Colonic mucosa (tissue), 4 donors: Measurements from ENCODE around the gene MAP2K5. TPM values are rescaled to one million over a fixed set of nuclear protein-coding genes. Genes with fewer than 3 reads are reported as not detected.
A peak's percentile ranks its signal among the peaks of the same experiment; 100 is the strongest.

Source experiments
- DNase-seq: peaks from one replicate; pipeline ENCODE4 v3.0.0-alpha.2; 2020
- H3K27ac ChIP-seq: fragments of 200-600 bp; one replicate; pipeline ENCODE4 v1.8.0; 2021
- H3K27me3 ChIP-seq: fragments of 200-600 bp; one replicate; pipeline ENCODE4 v1.8.0; 2021
- H3K36me3 ChIP-seq: fragments of 200-600 bp; one replicate; pipeline ENCODE4 v1.8.0; 2021
- H3K4me1 ChIP-seq: fragments of 200-600 bp; one replicate; pipeline ENCODE4 v1.8.0; 2021; ENCODE audit warnings: mild to moderate bottlenecking
- H3K4me3 ChIP-seq: fragments of 200-600 bp; one replicate; pipeline ENCODE4 v1.8.0; 2021
- H3K9ac ChIP-seq, 2 donors: one replicate each; pipeline ENCODE4 v1.7.0; 2013; ENCODE audit warnings: control low read depth in 2 of 2, low read depth in 2 of 2, low read length in 2 of 2
- H3K9me3 ChIP-seq: fragments of 200-600 bp; one replicate; pipeline ENCODE4 v1.8.0; 2021
- intact Hi-C: fragments of 100-400 bp; cut with DNase I; formaldehyde crosslinking; loops from one replicate; pipeline ENCODE4 v1.14.1; 2022
- total RNA-seq, 2 donors: library from RNA; stranded (reverse); fragmentation: NEBNext Ultra II Directional in 1 of 2; extraction: Animal tissue kit (Norgen Biotek cat#: 25700) in 1 of 2; gene quantifications; one replicate each; pipeline ENCODE4 v1.2.1, GENCODE V29; 2021
- TF ChIP-seq, protein P1 (sequence below): fragments of 200-600 bp; IDR thresholded peaks from one replicate; pipeline ENCODE4 v1.8.0; 2022; ENCODE audit warnings: antibody characterized with exemption, mild to moderate bottlenecking
- donor health status: healthy.
- donor health status: DM: no; HTN: no; CAD: no.
- donor health status: DM: no; HTN: no; CAD: no.

MAP2K5 gene
- total RNA-seq, 2 donors from 2014 or later: 19.1 to 20.2 TPM

DNA sequence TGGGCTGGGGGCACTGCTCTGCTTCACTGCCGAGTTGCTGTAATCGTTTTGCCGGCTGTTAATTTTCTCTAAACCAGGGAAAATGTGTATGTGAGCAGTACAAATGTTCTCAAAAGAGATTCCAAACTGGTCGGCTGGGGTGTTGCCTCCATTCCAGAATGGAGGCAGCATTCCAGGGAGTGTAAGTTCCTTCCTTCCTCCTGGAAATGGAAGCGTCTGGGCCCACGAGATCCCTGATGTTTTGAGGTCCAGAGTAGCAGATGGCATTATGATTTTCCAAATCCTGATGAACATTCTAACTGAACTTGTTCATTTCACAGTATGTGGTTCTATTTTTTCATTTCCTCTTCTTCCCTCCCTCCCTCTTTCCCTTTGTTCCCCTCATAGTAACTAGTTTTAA, 218.4 kb downstream of the MAP2K5 start:
- Histone ChIP-seq H3K4me3 (no peak overlapping the region), H3K27me3 (no peaks in the 10 kb centered on the region), H3K27ac (peak overlapping the region; percentile 57), H3K9me3 (no peaks in the 10 kb centered on the region), H3K4me1 (no peaks in the 10 kb centered on the region), H3K9ac (no peak overlapping the region), H3K36me3 (no peaks in the 10 kb centered on the region)
- TF ChIP-seq, protein P1, sequence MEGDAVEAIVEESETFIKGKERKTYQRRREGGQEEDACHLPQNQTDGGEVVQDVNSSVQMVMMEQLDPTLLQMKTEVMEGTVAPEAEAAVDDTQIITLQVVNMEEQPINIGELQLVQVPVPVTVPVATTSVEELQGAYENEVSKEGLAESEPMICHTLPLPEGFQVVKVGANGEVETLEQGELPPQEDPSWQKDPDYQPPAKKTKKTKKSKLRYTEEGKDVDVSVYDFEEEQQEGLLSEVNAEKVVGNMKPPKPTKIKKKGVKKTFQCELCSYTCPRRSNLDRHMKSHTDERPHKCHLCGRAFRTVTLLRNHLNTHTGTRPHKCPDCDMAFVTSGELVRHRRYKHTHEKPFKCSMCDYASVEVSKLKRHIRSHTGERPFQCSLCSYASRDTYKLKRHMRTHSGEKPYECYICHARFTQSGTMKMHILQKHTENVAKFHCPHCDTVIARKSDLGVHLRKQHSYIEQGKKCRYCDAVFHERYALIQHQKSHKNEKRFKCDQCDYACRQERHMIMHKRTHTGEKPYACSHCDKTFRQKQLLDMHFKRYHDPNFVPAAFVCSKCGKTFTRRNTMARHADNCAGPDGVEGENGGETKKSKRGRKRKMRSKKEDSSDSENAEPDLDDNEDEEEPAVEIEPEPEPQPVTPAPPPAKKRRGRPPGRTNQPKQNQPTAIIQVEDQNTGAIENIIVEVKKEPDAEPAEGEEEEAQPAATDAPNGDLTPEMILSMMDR: no peak
- intact Hi-C loops: no loop called here
- no peak for DNase-seq

DNA sequence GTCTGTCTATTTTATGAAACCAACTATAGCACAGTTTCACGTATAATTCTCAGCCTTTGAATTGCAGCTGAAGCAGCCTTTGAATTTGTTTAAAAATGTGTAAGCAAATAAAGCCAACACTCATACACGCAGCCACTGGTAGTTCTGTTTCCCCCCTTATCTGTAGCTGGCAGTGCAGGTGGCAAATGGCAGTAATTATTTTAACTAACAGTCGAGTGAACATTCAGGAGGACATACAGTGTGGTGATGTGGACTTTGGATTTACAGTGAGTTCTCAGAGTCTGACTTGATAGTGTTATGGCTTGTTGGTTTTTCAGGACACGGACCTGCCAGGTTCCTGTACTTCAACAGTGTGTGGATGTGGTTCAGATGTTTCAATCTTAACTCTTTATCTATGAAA, 218.8 kb downstream of the MAP2K5 start:
- H3K4me1 ChIP-seq: no peaks in the 10 kb centered on the region
- no peaks in the 10 kb centered on the region for H3K27me3 ChIP-seq
- no peak overlapping the region for H3K4me3 ChIP-seq
- no peak overlapping the region for H3K9ac ChIP-seq
- intact Hi-C loops: no loop called here
- no peaks in the 10 kb centered on the region for H3K9me3 ChIP-seq
- TF ChIP-seq, protein P1: no peak
- peak; percentile 41 for DNase-seq
- H3K36me3 ChIP-seq: no peaks in the 10 kb centered on the region
- H3K27ac ChIP-seq: peak overlapping the region; percentile 57

DNA sequence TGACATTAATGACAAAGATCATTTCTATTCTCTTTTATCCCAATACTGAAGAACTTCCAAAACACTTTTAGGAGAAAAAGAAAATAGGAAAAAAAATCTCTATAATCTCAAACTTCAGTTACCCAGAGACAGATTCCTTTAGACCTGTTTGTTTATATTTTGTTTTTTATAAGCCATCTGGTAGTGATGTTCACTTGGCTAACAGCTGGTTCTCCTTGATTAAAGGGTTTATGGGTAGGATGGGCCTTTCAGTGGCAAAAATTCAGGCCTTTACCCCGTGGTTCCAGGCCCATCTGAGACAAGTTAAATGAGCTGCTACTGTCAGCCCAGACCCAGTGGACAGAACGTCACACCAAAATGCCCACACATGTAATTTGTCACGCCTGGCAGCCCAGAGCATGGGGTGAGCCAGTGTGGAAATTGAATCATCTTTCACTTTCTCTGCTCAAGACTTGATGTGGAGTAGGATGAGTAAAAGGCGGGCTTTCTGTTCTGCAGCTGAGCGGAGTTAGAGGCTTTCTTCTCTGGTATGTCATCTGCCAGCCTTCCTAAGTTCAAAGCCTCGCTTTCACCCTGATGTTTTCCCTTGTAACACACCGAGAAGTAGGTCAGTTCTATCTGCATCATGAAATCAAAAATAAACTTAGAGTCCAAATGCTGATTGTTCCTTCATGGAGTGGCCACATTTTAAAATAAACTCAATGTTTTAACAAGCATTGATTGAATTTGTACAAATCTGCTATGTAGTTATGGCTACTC, 220.3 kb downstream of the MAP2K5 start:
- Histone ChIP-seq H3K4me3 (no peak overlapping the region), H3K27ac (no peak overlapping the region), H3K9me3 (no peaks in the 10 kb centered on the region), H3K27me3 (no peaks in the 10 kb centered on the region), H3K4me1 (no peaks in the 10 kb centered on the region), H3K36me3 (no peaks in the 10 kb centered on the region), H3K9ac (no peak overlapping the region)
- no peak for DNase-seq
- TF ChIP-seq, protein P1: no peak
- intact Hi-C loops: no loop called here

DNA sequence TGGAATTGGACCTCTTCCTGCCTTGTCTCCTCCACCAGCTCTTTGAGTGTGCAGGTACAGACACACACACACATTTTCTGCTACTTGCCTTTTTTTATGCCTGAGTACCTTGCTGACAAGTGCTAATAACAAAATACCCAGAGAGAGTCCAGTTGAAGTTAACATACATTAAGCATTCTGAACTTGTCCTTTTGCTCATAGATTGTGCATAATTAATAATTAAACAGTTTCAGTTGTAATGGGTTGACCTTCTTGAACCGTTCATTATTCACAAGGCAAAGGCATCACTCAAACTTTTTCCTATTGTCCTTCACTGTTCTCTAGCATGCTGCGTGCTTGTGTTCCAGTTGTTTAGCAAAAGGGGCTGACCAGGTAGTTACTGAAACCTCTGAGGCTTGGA, 223.2 kb downstream of the MAP2K5 start:
- Histone ChIP-seq H3K27ac (no peak overlapping the region), H3K36me3 (no peaks in the 10 kb centered on the region), H3K27me3 (no peaks in the 10 kb centered on the region), H3K4me3 (no peak overlapping the region), H3K9ac (no peak overlapping the region), H3K9me3 (no peaks in the 10 kb centered on the region), H3K4me1 (no peaks in the 10 kb centered on the region)
- no peak for DNase-seq
- TF ChIP-seq, protein P1: no peak
- intact Hi-C loops: no loop called here

DNA sequence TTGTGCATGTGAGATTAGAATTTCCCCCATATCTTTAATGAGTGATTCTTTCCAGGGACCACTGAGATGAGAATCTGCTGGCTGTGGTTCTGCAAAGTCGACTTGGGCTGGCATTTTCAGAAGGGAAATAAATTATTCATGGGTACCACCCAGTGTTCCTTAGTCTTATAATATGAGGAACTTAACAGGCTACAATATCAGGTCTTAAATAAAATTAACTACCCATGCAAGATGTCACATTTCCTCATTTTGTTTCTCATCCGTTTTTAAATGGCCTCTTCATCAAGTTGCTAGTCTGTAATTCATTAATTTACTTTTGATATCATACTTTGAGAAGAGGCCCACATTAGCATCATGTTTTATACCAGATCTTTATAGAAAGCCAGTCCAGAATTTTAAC, 224.5 kb downstream of the MAP2K5 start:
- Histone ChIP-seq H3K9ac (no peak overlapping the region), H3K4me1 (no peaks in the 10 kb centered on the region), H3K27me3 (no peaks in the 10 kb centered on the region), H3K27ac (no peak overlapping the region), H3K9me3 (no peaks in the 10 kb centered on the region), H3K4me3 (no peak overlapping the region), H3K36me3 (no peaks in the 10 kb centered on the region)
- intact Hi-C loops: no loop called here
- TF ChIP-seq, protein P1: no peak
- DNase-seq: no peak
